Endometrium (tissue), 2 donors: Measurements from ENCODE around the gene PSEN2.

Experiments
- FAIRE-seq: peaks from 2 replicates; lab custom pipeline; 2012; peaks lifted over from hg19 to GRCh38; lab: Jason Lieb, UNC
- donor health status: control.
- donor health status: control.

PSEN2 gene

GRCh38 chr1:226865590-226865989 is 4.8 kb upstream of the PSEN2 start:
- no peak for FAIRE-seq

- no peak for FAIRE-seq
Measured at GRCh38 chr1:226867461-226868054, 2.9 kb upstream of the PSEN2 start.

- FAIRE-seq: no peak
Measured at GRCh38 chr1:226868726-226869125, 1.7 kb upstream of the PSEN2 start.

- no peak for FAIRE-seq
Measured at GRCh38 chr1:226870026-226870400, 403 bp upstream of the PSEN2 start.

- no peak for FAIRE-seq
Measured at GRCh38 chr1:226871636-226872327, 1.4 kb downstream of the PSEN2 start.

GRCh38 chr1:226872437-226872836 is 2.0 kb downstream of the PSEN2 start:
- no peak for FAIRE-seq

- FAIRE-seq: no peak
Measured at GRCh38 chr1:226873771-226874578, 3.6 kb downstream of the PSEN2 start.

- no peak for FAIRE-seq
Measured at GRCh38 chr1:226874579-226875425, 4.4 kb downstream of the PSEN2 start.

GRCh38 chr1:226875641-226876295 is 5.4 kb downstream of the PSEN2 start:
- FAIRE-seq: no peak

- no peak for FAIRE-seq
Measured at GRCh38 chr1:226877669-226878068, 7.3 kb downstream of the PSEN2 start.

- FAIRE-seq: no peak
Measured at GRCh38 chr1:226880372-226881287, 10.2 kb downstream of the PSEN2 start.

- FAIRE-seq: no peak
Measured at GRCh38 chr1:226881515-226882185, 11.2 kb downstream of the PSEN2 start.

- FAIRE-seq: no peak
Measured at GRCh38 chr1:226882187-226882586, 11.8 kb downstream of the PSEN2 start.

- FAIRE-seq: no peak
Measured at GRCh38 chr1:226882631-226883409, 12.4 kb downstream of the PSEN2 start.

GRCh38 chr1:226883630-226884029 is 13.2 kb downstream of the PSEN2 start:
- no peak for FAIRE-seq

- no peak for FAIRE-seq
Measured at GRCh38 chr1:226884116-226884625, 13.8 kb downstream of the PSEN2 start.

- FAIRE-seq: no peak
Measured at GRCh38 chr1:226884966-226885820, 14.8 kb downstream of the PSEN2 start.
